ENCODE results near the gene MACROH2A1. TPM values are rescaled to one million over a fixed set of nuclear protein-coding genes. Genes with fewer than 3 reads are reported as not detected.

Gene MACROH2A1
- total RNA-seq, 1 donor from 2014 or later, result 254 TPM

DNA sequence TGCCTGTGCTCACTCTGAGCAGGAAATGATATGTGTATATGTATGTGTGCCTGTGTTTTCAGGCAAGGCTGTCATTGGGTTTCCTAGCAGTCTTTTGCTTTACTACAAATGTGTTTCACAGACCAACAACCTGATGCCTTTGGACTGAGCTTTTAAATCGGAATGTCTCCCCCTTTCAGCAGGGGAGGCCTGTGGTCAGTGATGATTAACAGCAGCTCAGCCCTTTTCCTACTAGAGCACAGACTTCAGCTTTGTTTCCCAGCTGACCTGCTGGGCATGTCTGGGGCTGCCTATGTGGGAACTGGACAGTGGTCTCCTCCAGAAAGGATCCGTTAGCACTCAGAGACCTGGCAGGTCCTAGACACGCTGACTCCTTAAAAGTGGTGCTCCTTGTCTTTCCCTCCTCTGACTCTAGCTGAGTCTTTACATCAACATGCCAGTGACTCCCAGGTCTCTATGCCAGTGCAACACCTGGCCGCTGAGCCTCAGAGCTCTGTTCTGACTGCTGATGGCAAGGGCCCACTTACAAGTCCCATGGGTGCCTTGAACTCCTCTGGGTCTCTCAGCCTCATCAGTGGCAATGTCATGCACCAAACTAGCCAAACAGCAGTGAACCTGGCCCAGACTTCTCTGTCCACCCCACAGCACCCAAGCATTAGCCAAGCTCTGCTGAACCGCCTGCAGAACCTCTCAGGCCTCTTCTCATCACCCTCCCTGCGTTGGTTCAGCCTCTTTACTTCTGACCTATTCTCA lies 7.7 kb downstream of the MACROH2A1 start:
- Mint-ChIP-seq H3K27ac (peak overlapping the region; percentile 70), H3K4me1 (ENCODE audit: unreplicated experiment) (peaks cover 51% of the 10 kb centered on the region), H3K36me3 (peaks cover 38% of the 10 kb centered on the region), H3K9me3 (no peaks in the 10 kb centered on the region), H3K4me3 (no peak overlapping the region), H3K27me3 (no peaks in the 10 kb centered on the region)
- no peak for DNase-seq (ENCODE audit: extremely low spot score, unreplicated experiment)
- TF ChIP-seq, protein P1, sequence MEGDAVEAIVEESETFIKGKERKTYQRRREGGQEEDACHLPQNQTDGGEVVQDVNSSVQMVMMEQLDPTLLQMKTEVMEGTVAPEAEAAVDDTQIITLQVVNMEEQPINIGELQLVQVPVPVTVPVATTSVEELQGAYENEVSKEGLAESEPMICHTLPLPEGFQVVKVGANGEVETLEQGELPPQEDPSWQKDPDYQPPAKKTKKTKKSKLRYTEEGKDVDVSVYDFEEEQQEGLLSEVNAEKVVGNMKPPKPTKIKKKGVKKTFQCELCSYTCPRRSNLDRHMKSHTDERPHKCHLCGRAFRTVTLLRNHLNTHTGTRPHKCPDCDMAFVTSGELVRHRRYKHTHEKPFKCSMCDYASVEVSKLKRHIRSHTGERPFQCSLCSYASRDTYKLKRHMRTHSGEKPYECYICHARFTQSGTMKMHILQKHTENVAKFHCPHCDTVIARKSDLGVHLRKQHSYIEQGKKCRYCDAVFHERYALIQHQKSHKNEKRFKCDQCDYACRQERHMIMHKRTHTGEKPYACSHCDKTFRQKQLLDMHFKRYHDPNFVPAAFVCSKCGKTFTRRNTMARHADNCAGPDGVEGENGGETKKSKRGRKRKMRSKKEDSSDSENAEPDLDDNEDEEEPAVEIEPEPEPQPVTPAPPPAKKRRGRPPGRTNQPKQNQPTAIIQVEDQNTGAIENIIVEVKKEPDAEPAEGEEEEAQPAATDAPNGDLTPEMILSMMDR (conservative IDR thresholded peaks at IDR 0.05), result no peak

DNA sequence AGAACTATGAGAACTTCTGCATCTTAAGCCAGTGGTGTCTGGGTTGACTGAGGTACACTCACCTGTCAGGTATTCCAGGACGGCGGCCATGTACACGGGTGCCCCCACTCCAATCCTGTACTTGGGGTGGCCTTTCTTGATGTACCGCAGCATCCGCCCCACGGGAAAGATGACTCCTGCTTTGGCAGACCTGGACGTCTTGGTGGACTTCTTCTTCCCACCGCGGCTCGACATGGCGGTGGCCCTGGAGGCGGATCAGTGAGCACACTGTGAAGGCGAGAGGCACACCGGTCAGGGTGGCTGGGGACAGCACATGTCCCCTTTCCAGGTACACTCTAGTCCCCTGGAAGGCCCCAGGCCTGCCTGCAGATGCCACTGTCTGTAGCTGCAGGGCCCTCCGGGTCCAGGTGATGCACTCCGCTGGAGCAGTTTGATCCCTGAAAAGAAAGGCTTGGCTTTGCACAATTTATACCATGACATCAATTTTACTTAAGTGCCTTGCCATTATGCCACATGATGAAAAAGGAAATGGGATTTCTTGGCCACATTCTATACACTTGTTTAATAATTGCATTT lies 10.1 kb downstream of the MACROH2A1 start:
- H3K36me3 Mint-ChIP-seq, result peaks cover 44% of the 10 kb centered on the region
- H3K27me3 Mint-ChIP-seq, result no peaks in the 10 kb centered on the region
- H3K4me3 Mint-ChIP-seq, result no peak overlapping the region
- DNase-seq (ENCODE audit: extremely low spot score, unreplicated experiment), result no peak
- no peaks in the 10 kb centered on the region for H3K9me3 Mint-ChIP-seq
- peak overlapping the region; percentile 79 for H3K27ac Mint-ChIP-seq
- peaks cover 31% of the 10 kb centered on the region for H3K4me1 Mint-ChIP-seq (ENCODE audit: unreplicated experiment)
- TF ChIP-seq, protein P1 (conservative IDR thresholded peaks at IDR 0.05), result no peak

DNA sequence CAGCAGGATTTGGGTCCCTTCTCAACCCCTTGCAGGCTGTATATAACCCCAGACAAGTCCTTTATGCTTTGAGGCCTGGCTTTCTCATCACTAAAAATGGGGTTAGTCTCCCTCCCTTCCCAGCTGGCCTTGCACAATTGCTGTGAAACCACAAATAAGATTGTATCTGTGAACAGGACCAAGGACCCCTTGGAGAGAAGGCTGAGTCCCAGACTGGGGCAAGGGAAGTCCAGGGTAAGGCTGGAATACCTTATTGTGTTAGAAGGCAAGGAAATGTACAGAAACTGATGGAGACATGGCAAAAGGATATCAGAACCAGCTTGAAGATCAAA lies 11.4 kb downstream of the MACROH2A1 start:
- Mint-ChIP-seq H3K36me3 (peaks cover 40% of the 10 kb centered on the region), H3K9me3 (no peaks in the 10 kb centered on the region), H3K4me3 (no peak overlapping the region), H3K27me3 (no peaks in the 10 kb centered on the region), H3K27ac (peak overlapping the region; percentile 94), H3K4me1 (ENCODE audit: unreplicated experiment) (peaks cover 24% of the 10 kb centered on the region)
- TF ChIP-seq, protein P1 (conservative IDR thresholded peaks at IDR 0.05), result no peak
- no peak for DNase-seq (ENCODE audit: extremely low spot score, unreplicated experiment)

DNA sequence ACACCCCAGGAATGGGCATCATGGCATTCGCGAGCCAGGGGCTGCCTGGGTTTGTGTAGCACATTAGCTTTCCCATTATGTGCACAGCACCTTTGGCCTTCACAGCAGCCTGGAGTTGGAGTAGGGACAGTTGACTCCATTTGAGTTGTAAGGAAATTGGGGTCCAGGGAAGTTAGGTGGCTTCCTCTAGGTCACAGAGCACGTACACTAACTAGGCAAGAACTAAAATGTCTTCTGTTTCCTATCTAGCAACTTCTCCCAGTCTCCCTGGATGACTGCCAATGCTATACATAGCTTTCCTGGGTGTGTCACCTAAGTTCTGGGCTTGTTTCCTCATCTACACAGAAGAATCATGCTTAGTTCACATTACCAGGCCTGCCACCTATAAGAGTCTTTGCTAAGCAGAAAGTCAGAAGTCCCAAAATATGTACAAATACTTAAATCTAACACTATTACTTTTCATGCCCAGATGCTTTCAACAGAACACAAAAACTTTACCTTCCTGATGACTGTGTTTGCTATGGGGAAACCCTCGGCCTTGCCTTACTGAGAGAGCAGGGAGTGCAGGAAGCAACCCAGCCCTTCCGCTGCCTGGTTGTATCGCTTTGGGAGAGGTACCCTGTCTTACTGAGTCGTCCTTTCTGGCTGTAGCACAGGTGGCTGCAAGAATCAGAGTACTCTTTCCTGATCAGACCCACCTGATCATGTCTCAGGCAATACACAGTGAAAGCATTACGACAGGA lies 12.0 kb downstream of the MACROH2A1 start:
- no peaks in the 10 kb centered on the region for H3K9me3 Mint-ChIP-seq
- DNase-seq (ENCODE audit: extremely low spot score, unreplicated experiment), result peak; percentile 55
- H3K4me3 Mint-ChIP-seq, result peak overlapping the region; percentile 27
- TF ChIP-seq, protein P1 (conservative IDR thresholded peaks at IDR 0.05), result no peak
- H3K4me1 Mint-ChIP-seq (ENCODE audit: unreplicated experiment), result peaks cover 19% of the 10 kb centered on the region
- peak overlapping the region; percentile 94 for H3K27ac Mint-ChIP-seq
- H3K36me3 Mint-ChIP-seq, result peaks cover 45% of the 10 kb centered on the region
- no peaks in the 10 kb centered on the region for H3K27me3 Mint-ChIP-seq

DNA sequence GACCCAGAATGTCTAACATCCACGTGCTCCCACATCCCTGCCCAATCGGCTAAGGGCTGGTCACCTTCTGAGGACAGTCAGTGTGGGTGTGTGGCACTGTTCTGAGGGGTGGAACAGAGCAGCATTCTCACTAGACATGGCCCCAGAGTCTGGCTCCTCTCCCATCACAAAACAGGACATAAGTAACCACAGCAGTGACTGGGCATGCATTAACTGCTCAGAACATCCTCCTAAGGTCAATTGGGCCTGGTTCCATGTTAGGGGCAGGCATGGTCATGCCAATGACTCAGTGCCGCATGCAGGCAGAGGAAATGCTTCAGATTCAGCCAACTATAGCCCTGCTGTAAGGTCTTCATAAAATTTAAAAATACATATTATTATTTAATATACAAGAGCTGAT lies 12.9 kb downstream of the MACROH2A1 start:
- Mint-ChIP-seq H3K36me3 (peaks cover 52% of the 10 kb centered on the region), H3K4me3 (no peak overlapping the region), H3K27ac (no peak overlapping the region), H3K4me1 (ENCODE audit: unreplicated experiment) (peaks cover 10% of the 10 kb centered on the region), H3K9me3 (no peaks in the 10 kb centered on the region), H3K27me3 (no peaks in the 10 kb centered on the region)
- DNase-seq (ENCODE audit: extremely low spot score, unreplicated experiment), result no peak
- TF ChIP-seq, protein P1 (conservative IDR thresholded peaks at IDR 0.05), result no peak
